GM12878 (cell line): ENCODE data around the gene FAM221B. TPM values are rescaled to one million over a fixed set of nuclear protein-coding genes. Genes with fewer than 3 reads are reported as not detected.

Experiments
- ASH2L ChIP-seq: fragments of 300-600, 200-600 bp; sonication (generic); IDR thresholded peaks from 2 replicates; pipeline ENCODE4 v1.6.1; 2017; ENCODE audit warnings: low read depth, mild to moderate bottlenecking, borderline replicate concordance
- DPF2 ChIP-seq: fragments of 450-650 bp; IDR thresholded peaks from 2 replicates; pipeline ENCODE4 v1.6.1; 2017; ENCODE audit warnings: mild to moderate bottlenecking
- JUND ChIP-seq: IDR thresholded peaks from 2 replicates; pipeline ENCODE4 v1.6.1; 2012; ENCODE audit warnings: low read depth, mild to moderate bottlenecking, low read length, improper control_type of control experiment, moderate library complexity
- NR2C2 ChIP-seq: IDR thresholded peaks from 2 replicates; pipeline ENCODE4 v1.6.1; 2011; ENCODE audit warnings: borderline replicate concordance, low read depth; ENCODE audit not compliant: control insufficient read depth, insufficient read length
- POLR2A ChIP-seq: IDR thresholded peaks from 2 replicates; pipeline ENCODE4 v1.6.1; 2011; ENCODE audit warnings: low read depth, mild to moderate bottlenecking, low read length
- SMAD1 ChIP-seq: fragments of 450-650 bp; IDR thresholded peaks from 2 replicates; pipeline ENCODE4 v1.6.1; 2018; ENCODE audit warnings: mild to moderate bottlenecking, low read depth; ENCODE audit not compliant: partially characterized antibody
- SP1 ChIP-seq: IDR thresholded peaks from one replicate; pipeline ENCODE4 v1.6.1; 2011; ENCODE audit warnings: low read depth, low read length
- SRF ChIP-seq, 2 experiments: IDR thresholded peaks; 2 replicates each; pipeline ENCODE4 v1.6.1; 2011; ENCODE audit warnings: low read depth in 2 of 2, low read length in 2 of 2, mild to moderate bottlenecking in 1 of 2, moderate library complexity in 1 of 2
- STAT1 ChIP-seq: fragments of 450-650 bp; conservative IDR thresholded peaks from 2 replicates; pipeline ENCODE4 v1.6.1; 2014; ENCODE audit warnings: antibody characterized with exemption, mild to moderate bottlenecking
- TCF7 ChIP-seq: IDR thresholded peaks from 2 replicates; pipeline ENCODE4 v1.6.1; 2014; ENCODE audit warnings: antibody characterized with exemption, borderline replicate concordance
- YY1 ChIP-seq: IDR thresholded peaks from 2 replicates; pipeline ENCODE4 v1.6.1; 2011; ENCODE audit warnings: low read depth, mild to moderate bottlenecking, low read length
- polyA plus RNA-seq, 11 experiments: library from polyadenylated mRNA; depleted of rRNA in 4 of 11; unstranded in 6 of 11; stranded (reverse) in 5 of 11; fragments of >200 nt; fragmentation: Nextera tagmentation in 4 of 11; fragmentation: Illumina TruSeq in 1 of 11; extraction: Ambion mirVana in 4 of 11; extraction: Trizol in 1 of 11; gene quantifications; 1 replicate in 1 of 11; 2 replicates in 10 of 11; pipeline versions ENCODE4 v1.2.1 to v1.2.3, GENCODE V29; 2011 to 2016; ENCODE audit warnings: inconsistent platforms in 2 of 11, missing spikeins in 2 of 11, low read depth in 1 of 11
- total RNA-seq, 4 experiments: library from RNA; depleted of rRNA in 3 of 4; stranded (reverse); fragments of >200 nt in 3 of 4; fragmentation: Illumina TruSeq in 1 of 4; extraction: Trizol in 1 of 4; gene quantifications; 2 replicates each; pipeline versions ENCODE4 v1.2.1 to v1.2.3, GENCODE V29; 2013 to 2021
- TF ChIP-seq, protein P1 (sequence below): fragments of 450-650 bp; IDR thresholded peaks from 2 replicates; pipeline ENCODE4 v1.6.1; 2018; ENCODE audit warnings: mild to moderate bottlenecking, low read depth, moderate library complexity; ENCODE audit not compliant: partially characterized antibody
- TF ChIP-seq, protein P2 (sequence below): IDR thresholded peaks from 2 replicates; pipeline ENCODE4 v1.6.1; 2012; ENCODE audit warnings: low read length, inconsistent platforms

The FAM221B gene
- total and polyA plus RNA-seq, 10 of the 15 experiments (the other 5 are each of a cell fraction or from before 2014, with no cell fraction given): 0.02 to 0.12 (median 0.04) TPM; not detected in 5

DNA sequence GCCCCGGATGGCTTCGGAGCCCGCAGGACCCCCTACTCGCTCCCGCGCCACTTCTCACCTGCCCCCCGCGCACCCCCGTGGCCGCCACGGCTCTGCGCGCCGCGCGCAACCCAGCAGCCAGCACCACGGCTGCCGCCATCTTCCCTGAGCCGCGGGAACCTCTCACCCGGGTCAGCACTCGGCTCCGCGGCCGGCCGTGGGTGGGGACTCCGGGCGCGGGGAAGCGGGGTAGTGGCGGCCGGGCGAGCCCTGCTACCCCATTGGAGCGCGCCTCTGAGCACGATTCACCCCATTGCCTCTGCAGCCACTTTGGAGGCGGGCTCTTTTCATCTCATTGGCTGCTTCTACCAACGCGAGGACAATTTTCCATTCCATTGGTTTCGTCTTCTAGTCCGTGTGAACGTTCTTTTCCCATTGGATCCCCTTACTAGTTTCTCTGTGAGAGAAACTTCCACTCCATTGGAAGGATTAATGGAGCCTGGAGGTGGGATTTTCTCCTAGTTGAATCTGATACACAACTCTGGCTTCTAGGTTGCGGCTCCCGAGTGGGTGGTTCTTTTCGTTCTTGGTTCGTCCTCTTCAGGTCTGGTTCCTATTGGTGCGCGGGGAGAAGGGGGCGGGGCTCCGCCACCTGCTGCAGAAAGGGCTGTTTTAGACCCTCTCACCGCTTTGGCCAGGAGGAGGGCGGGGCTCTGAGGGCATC, 13.5 kb downstream of the FAM221B start, which contains the start of gene HINT2 (continued):
- TF ChIP-seq NR2C2: no peak
- TF ChIP-seq DPF2: peak; percentile 30
- no peak for TF ChIP-seq SRF (IDR thresholded peaks at IDR 0.05; ENCODE audit: low read depth in 2 of 2, low read length in 2 of 2)
- TF ChIP-seq SMAD1: no peak
- TF ChIP-seq, protein P1, sequence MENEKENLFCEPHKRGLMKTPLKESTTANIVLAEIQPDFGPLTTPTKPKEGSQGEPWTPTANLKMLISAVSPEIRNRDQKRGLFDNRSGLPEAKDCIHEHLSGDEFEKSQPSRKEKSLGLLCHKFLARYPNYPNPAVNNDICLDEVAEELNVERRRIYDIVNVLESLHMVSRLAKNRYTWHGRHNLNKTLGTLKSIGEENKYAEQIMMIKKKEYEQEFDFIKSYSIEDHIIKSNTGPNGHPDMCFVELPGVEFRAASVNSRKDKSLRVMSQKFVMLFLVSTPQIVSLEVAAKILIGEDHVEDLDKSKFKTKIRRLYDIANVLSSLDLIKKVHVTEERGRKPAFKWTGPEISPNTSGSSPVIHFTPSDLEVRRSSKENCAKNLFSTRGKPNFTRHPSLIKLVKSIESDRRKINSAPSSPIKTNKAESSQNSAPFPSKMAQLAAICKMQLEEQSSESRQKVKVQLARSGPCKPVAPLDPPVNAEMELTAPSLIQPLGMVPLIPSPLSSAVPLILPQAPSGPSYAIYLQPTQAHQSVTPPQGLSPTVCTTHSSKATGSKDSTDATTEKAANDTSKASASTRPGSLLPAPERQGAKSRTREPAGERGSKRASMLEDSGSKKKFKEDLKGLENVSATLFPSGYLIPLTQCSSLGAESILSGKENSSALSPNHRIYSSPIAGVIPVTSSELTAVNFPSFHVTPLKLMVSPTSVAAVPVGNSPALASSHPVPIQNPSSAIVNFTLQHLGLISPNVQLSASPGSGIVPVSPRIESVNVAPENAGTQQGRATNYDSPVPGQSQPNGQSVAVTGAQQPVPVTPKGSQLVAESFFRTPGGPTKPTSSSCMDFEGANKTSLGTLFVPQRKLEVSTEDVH: peak; percentile 70
- 0 out of 2 replicates have a peak, but pooled peaks have one; percentile 73 for TF ChIP-seq ASH2L
- TF ChIP-seq TCF7: no peak
- TF ChIP-seq POLR2A: peak; percentile 95
- TF ChIP-seq YY1: peak; percentile 95
- TF ChIP-seq STAT1: 0 out of 2 replicates have a peak, but pooled peaks have one; percentile 13
- TF ChIP-seq, protein P2, sequence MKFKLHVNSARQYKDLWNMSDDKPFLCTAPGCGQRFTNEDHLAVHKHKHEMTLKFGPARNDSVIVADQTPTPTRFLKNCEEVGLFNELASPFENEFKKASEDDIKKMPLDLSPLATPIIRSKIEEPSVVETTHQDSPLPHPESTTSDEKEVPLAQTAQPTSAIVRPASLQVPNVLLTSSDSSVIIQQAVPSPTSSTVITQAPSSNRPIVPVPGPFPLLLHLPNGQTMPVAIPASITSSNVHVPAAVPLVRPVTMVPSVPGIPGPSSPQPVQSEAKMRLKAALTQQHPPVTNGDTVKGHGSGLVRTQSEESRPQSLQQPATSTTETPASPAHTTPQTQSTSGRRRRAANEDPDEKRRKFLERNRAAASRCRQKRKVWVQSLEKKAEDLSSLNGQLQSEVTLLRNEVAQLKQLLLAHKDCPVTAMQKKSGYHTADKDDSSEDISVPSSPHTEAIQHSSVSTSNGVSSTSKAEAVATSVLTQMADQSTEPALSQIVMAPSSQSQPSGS: no peak
- peak; percentile 92 for TF ChIP-seq SP1
- TF ChIP-seq JUND: no peak
- TF ChIP-seq, all 136 proteins: peak for 44
